HG03045 (cell line): ENCODE results near the gene UQCC2.

Source experiments
- ATAC-seq: cut with Tn5 transposase; IDR thresholded peaks from one replicate; pipeline ENCODE4 v1.9.1; 2021; ENCODE audit warnings: mild to moderate bottlenecking, moderate library complexity; ENCODE audit not compliant: unreplicated experiment

The UQCC2 gene

GRCh38 chr6:33678233-33678931 is 33.1 kb downstream of the UQCC2 start:
- ATAC-seq: no peak

GRCh38 chr6:33677689-33678088 is 33.8 kb downstream of the UQCC2 start:
- no peak for ATAC-seq

GRCh38 chr6:33677143-33677660 is 34.3 kb downstream of the UQCC2 start:
- ATAC-seq: no peak

GRCh38 chr6:33676416-33677142 is 34.9 kb downstream of the UQCC2 start:
- no peak for ATAC-seq

- no peak for ATAC-seq
Measured at GRCh38 chr6:33675968-33676367, 35.5 kb downstream of the UQCC2 start.

GRCh38 chr6:33673851-33674250 is 37.6 kb downstream of the UQCC2 start:
- no peak for ATAC-seq

GRCh38 chr6:33672808-33673207 is 38.7 kb downstream of the UQCC2 start:
- ATAC-seq: no peak

GRCh38 chr6:33671744-33672072 is 39.8 kb downstream of the UQCC2 start:
- no peak for ATAC-seq

- no peak for ATAC-seq
Measured at GRCh38 chr6:33670971-33671743, 40.3 kb downstream of the UQCC2 start.

GRCh38 chr6:33670086-33670660 is 41.3 kb downstream of the UQCC2 start:
- ATAC-seq: no peak

GRCh38 chr6:33668914-33669313 is 42.6 kb downstream of the UQCC2 start:
- no peak for ATAC-seq

GRCh38 chr6:33668328-33668727 is 43.2 kb downstream of the UQCC2 start:
- ATAC-seq: no peak

- ATAC-seq: no peak
Measured at GRCh38 chr6:33667776-33668175, 43.7 kb downstream of the UQCC2 start.

- no peak for ATAC-seq
Measured at GRCh38 chr6:33667072-33667471, 44.4 kb downstream of the UQCC2 start.

GRCh38 chr6:33665957-33666356 is 45.5 kb downstream of the UQCC2 start:
- no peak for ATAC-seq

GRCh38 chr6:33664506-33665057 is 46.9 kb downstream of the UQCC2 start:
- no peak for ATAC-seq

GRCh38 chr6:33663727-33664449 is 47.6 kb downstream of the UQCC2 start:
- ATAC-seq: no peak

GRCh38 chr6:33663028-33663427 is 48.5 kb downstream of the UQCC2 start:
- ATAC-seq: no peak

GRCh38 chr6:33662318-33662717 is 49.2 kb downstream of the UQCC2 start:
- ATAC-seq: no peak

GRCh38 chr6:33661106-33661838 is 50.2 kb downstream of the UQCC2 start:
- ATAC-seq: no peak
